ENCODE measurements around the gene ULBP2.

DNA sequence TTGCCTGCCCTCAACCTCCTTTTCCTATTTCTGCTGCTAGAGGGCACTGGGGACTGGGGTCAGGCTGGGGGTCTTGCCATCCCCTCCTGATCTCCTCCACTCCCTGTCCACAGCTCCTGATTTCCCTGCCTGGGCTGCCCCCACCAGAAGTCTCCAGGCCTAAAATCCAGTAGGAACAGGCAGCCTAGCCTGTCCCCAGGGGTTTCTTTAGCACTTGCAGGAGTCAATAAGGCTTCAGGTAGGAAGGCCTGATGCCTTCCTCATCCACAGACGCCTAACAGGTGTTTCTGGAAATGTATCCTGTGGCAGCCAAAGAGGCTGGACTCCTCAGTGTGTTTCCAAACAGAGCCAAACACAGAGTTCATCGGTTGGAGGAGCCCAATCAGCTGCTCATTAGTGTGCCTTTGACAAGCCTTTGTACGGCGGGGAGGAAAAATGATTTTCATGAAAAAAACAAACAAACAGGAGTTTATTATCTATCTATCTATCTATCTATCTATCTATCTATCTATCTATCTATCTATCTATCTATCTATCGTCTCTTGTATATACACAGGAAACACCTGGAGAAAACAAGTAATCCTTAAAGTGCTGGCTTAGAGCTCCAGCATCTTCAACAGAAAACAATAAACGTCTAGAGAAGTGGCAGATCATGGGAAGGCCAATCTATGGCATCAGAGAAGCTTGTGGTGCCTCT is 40.2 kb upstream of the ULBP2 start:
- TF ChIP-seq, protein P1, sequence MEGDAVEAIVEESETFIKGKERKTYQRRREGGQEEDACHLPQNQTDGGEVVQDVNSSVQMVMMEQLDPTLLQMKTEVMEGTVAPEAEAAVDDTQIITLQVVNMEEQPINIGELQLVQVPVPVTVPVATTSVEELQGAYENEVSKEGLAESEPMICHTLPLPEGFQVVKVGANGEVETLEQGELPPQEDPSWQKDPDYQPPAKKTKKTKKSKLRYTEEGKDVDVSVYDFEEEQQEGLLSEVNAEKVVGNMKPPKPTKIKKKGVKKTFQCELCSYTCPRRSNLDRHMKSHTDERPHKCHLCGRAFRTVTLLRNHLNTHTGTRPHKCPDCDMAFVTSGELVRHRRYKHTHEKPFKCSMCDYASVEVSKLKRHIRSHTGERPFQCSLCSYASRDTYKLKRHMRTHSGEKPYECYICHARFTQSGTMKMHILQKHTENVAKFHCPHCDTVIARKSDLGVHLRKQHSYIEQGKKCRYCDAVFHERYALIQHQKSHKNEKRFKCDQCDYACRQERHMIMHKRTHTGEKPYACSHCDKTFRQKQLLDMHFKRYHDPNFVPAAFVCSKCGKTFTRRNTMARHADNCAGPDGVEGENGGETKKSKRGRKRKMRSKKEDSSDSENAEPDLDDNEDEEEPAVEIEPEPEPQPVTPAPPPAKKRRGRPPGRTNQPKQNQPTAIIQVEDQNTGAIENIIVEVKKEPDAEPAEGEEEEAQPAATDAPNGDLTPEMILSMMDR (conservative IDR thresholded peaks at IDR 0.05; ENCODE audit: low read depth, low read length), result no peak
- no peak for TF ChIP-seq EZH2 (IDR thresholded peaks at IDR 0.05; ENCODE audit: borderline replicate concordance, low read depth, low read length, poor library complexity, severe bottlenecking)
